OCI-LY1 (cell line): ENCODE results near the gene MOCS1.

ENCODE experiments used
- H2AFZ ChIP-seq: fragments of 200-600 bp; sonication (generic), shearing (Covaris generic); 2 replicates; pipeline ENCODE4 v1.6.0; 2014; ENCODE audit warnings: antibody characterized with exemption, mild to moderate bottlenecking, low read length
- H3F3A ChIP-seq: fragments of 200-600 bp; sonication (generic), shearing (Covaris generic); 2 replicates; pipeline ENCODE4 v1.6.0; 2014; ENCODE audit warnings: mild to moderate bottlenecking, antibody characterized with exemption, low read length, moderate library complexity; ENCODE audit not compliant: insufficient read depth
- H3K27ac ChIP-seq: fragments of 200-600 bp; sonication (generic); 2 replicates; pipeline ENCODE4 v1.5.1; 2014; ENCODE audit warnings: low read length, mixed run types, mild to moderate bottlenecking, low read depth; ENCODE audit not compliant: poor library complexity, severe bottlenecking
- H3K27me3 ChIP-seq: fragments of 200-600 bp; sonication (generic); 2 replicates; pipeline ENCODE4 v1.6.0; 2014; ENCODE audit warnings: antibody characterized with exemption, mild to moderate bottlenecking, low read length, moderate library complexity; ENCODE audit not compliant: insufficient read depth
- H3K36me3 ChIP-seq: fragments of 200-600 bp; sonication (generic); 2 replicates; pipeline ENCODE4 v1.6.1; 2014; ENCODE audit warnings: mild to moderate bottlenecking, antibody characterized with exemption, low read length, moderate library complexity, mixed read lengths; ENCODE audit not compliant: insufficient read depth
- H3K4me1 ChIP-seq: fragments of 200-600 bp; sonication (generic); 2 replicates; pipeline ENCODE4 v1.5.1; 2014; ENCODE audit warnings: mild to moderate bottlenecking, low read length, moderate library complexity; ENCODE audit not compliant: insufficient read depth, severe bottlenecking
- H3K4me2 ChIP-seq: fragments of 200-600 bp; sonication (generic), shearing (Covaris generic); 2 replicates; pipeline ENCODE4 v1.6.1; 2014; ENCODE audit warnings: low read length
- H3K4me3 ChIP-seq: fragments of 200-600 bp; sonication (generic); 2 replicates; pipeline ENCODE4 v1.5.1; 2014; ENCODE audit warnings: low read length, low read depth, mild to moderate bottlenecking, mixed read lengths; ENCODE audit not compliant: poor library complexity, severe bottlenecking
- H3K79me2 ChIP-seq: fragments of 200-600 bp; shearing (Covaris generic); 2 replicates; pipeline ENCODE4 v1.6.1; 2016; ENCODE audit warnings: mixed run types, low read length, mixed read lengths; ENCODE audit not compliant: insufficient read depth
- H3K9ac ChIP-seq: fragments of 200-600 bp; sonication (generic), shearing (Covaris generic); 2 replicates; pipeline ENCODE4 v1.6.1; 2014; ENCODE audit warnings: mild to moderate bottlenecking, low read length, mixed read lengths
- H3K9me2 ChIP-seq: fragments of 200-600 bp; sonication (generic), shearing (Covaris generic); 2 replicates; pipeline ENCODE4 v1.6.1; 2014; ENCODE audit warnings: low read depth, mild to moderate bottlenecking, low read length, mixed read lengths
- H3K9me3 ChIP-seq: fragments of 200-600 bp; shearing (Covaris generic); 2 replicates; pipeline ENCODE4 v1.6.1; 2014; ENCODE audit warnings: low read length, mixed read lengths
- H4K20me1 ChIP-seq: fragments of 200-600 bp; sonication (generic), shearing (Covaris generic); 2 replicates; pipeline ENCODE4 v1.6.0; 2016; ENCODE audit warnings: mild to moderate bottlenecking, low read length; ENCODE audit not compliant: insufficient read depth
- CTCF ChIP-seq: fragments of 200-600 bp; sonication (generic), shearing (Covaris generic); IDR thresholded peaks from 2 replicates; pipeline ENCODE4 v1.5.1; 2017; ENCODE audit warnings: mild to moderate bottlenecking, antibody characterized with exemption, low read length, moderate library complexity, mixed read lengths
- EZH2 ChIP-seq: fragments of 200-600 bp; sonication (generic), shearing (Covaris generic); IDR thresholded peaks from 2 replicates; pipeline ENCODE4 v1.8.0; 2017; ENCODE audit warnings: borderline replicate concordance, mixed run types, mild to moderate bottlenecking, antibody characterized with exemption, low read length, moderate library complexity, mixed read lengths

Gene MOCS1

GRCh38 chr6:39912446-39912845 is 21.8 kb downstream of the MOCS1 start:
- H3K9me2 ChIP-seq = no peaks in the 10 kb centered on the region
- H3K79me2 ChIP-seq = no peaks in the 10 kb centered on the region
- H3K36me3 ChIP-seq = no peaks in the 10 kb centered on the region
- H3K27ac ChIP-seq = no peak overlapping the region
- no peaks in the 10 kb centered on the region for H3F3A ChIP-seq
- TF ChIP-seq CTCF (no peak), EZH2 (no peak)
- H3K4me1 ChIP-seq = no peaks in the 10 kb centered on the region
- no peak overlapping the region for H3K4me3 ChIP-seq
- no peaks in the 10 kb centered on the region for H4K20me1 ChIP-seq
- H3K4me2 ChIP-seq = no peak overlapping the region
- no peaks in the 10 kb centered on the region for H3K9me3 ChIP-seq
- H3K9ac ChIP-seq = no peak overlapping the region
- H3K27me3 ChIP-seq = no peaks in the 10 kb centered on the region
- H2AFZ ChIP-seq = no peak overlapping the region

GRCh38 chr6:39911513-39912125 is 22.6 kb downstream of the MOCS1 start:
- no peaks in the 10 kb centered on the region for H3K36me3 ChIP-seq
- no peak overlapping the region for H3K27ac ChIP-seq
- H3K4me2 ChIP-seq = no peak overlapping the region
- H4K20me1 ChIP-seq = no peaks in the 10 kb centered on the region
- H2AFZ ChIP-seq = no peak overlapping the region
- no peak overlapping the region for H3K4me3 ChIP-seq
- H3K27me3 ChIP-seq = no peaks in the 10 kb centered on the region
- H3K4me1 ChIP-seq = no peaks in the 10 kb centered on the region
- no peak overlapping the region for H3K9ac ChIP-seq
- TF ChIP-seq CTCF (no peak), EZH2 (no peak)
- H3K79me2 ChIP-seq = no peaks in the 10 kb centered on the region
- H3K9me2 ChIP-seq = no peaks in the 10 kb centered on the region
- no peaks in the 10 kb centered on the region for H3K9me3 ChIP-seq
- no peaks in the 10 kb centered on the region for H3F3A ChIP-seq

- Histone ChIP-seq H3K9ac (no peak overlapping the region), H3K4me2 (no peak overlapping the region), H3K27ac (no peak overlapping the region), H3K36me3 (no peaks in the 10 kb centered on the region), H3K4me3 (no peak overlapping the region), H3K9me3 (no peaks in the 10 kb centered on the region), H3K4me1 (no peaks in the 10 kb centered on the region), H3K9me2 (no peaks in the 10 kb centered on the region), H3K79me2 (no peaks in the 10 kb centered on the region), H3F3A (no peaks in the 10 kb centered on the region), H2AFZ (no peak overlapping the region), H4K20me1 (no peaks in the 10 kb centered on the region), H3K27me3 (no peaks in the 10 kb centered on the region)
- TF ChIP-seq CTCF = no peak
- no peak for TF ChIP-seq EZH2
Observed at GRCh38 chr6:39910744-39911143, 23.5 kb downstream of the MOCS1 start.
